K562 (cell line): ENCODE results near the gene CHRNG.

Experiments
- CBX2 ChIP-seq: fragments of 200-600 bp; sonication (generic); IDR thresholded peaks from one replicate; pipeline ENCODE4 v1.6.1; 2012; ENCODE audit warnings: mild to moderate bottlenecking, low read length, inconsistent platforms; ENCODE audit not compliant: insufficient read depth, poor library complexity, severe bottlenecking
- FOXA1 ChIP-seq: fragments of 450-650 bp; IDR thresholded peaks from 2 replicates; pipeline ENCODE4 v1.6.1; 2016; ENCODE audit warnings: mild to moderate bottlenecking, borderline replicate concordance
- HDAC2 ChIP-seq: fragments of 450-650 bp; IDR thresholded peaks from 2 replicates; pipeline ENCODE4 v1.6.1; 2016; ENCODE audit warnings: mild to moderate bottlenecking
- KLF6 ChIP-seq: fragments of 250-450 bp; sonication (Bioruptor Pico); IDR thresholded peaks from 2 replicates; pipeline ENCODE4 v1.4.0; 2020; ENCODE audit warnings: mild to moderate bottlenecking, moderate library complexity, borderline replicate concordance
- MXI1 ChIP-seq: IDR thresholded peaks from 2 replicates; pipeline ENCODE4 v1.6.1; 2011; ENCODE audit warnings: low read depth, mild to moderate bottlenecking, improper control_type of control experiment, low read length
- POLR2AphosphoS2 ChIP-seq: IDR thresholded peaks from 2 replicates; pipeline ENCODE4 v1.6.1; 2012; ENCODE audit warnings: low read length, improper control_type of control experiment
- POLR2AphosphoS5 ChIP-seq: IDR thresholded peaks from 2 replicates; pipeline ENCODE4 v1.6.1; 2011; ENCODE audit warnings: mild to moderate bottlenecking, low read depth, low read length, moderate library complexity; ENCODE audit not compliant: control insufficient read depth, insufficient read depth
- RAD21 ChIP-seq, 2 experiments: fragments of 250-450 bp in 1 of 2; fragments of 450-650 bp in 1 of 2; sonication (Bioruptor Pico) in 1 of 2; formaldehyde crosslinking in 1 of 2; IDR thresholded peaks in 1 of 2; conservative IDR thresholded peaks in 1 of 2; 2 replicates each; pipeline versions ENCODE4 v1.4.0 to v1.8.0; 2020 to 2022; ENCODE audit warnings: mild to moderate bottlenecking in 2 of 2, moderate library complexity in 1 of 2
- RFX5 ChIP-seq: IDR thresholded peaks from 2 replicates; pipeline ENCODE4 v1.6.1; 2011; ENCODE audit warnings: low read depth, mild to moderate bottlenecking, improper control_type of control experiment, low read length
- SMC3 ChIP-seq: conservative IDR thresholded peaks from 2 replicates; pipeline ENCODE4 v1.6.1; 2011; ENCODE audit warnings: low read depth, low read length, improper control_type of control experiment; ENCODE audit not compliant: insufficient read depth

GRCh38 chr2:232522623-232523401 lies 16.7 kb upstream of the CHRNG start:
- TF ChIP-seq KLF6 (CRISPR knock-in tag) (no peak), RAD21 (CRISPR knock-in tag; conservative IDR thresholded peaks at IDR 0.05 in 1 of 2, IDR thresholded peaks at IDR 0.05 in 1 of 2) (no peak), CBX2 (no peak), RFX5 (no peak), MXI1 (no peak), HDAC2 (no peak), POLR2AphosphoS2 (no peak), FOXA1 (no peak), SMC3 (no peak), POLR2AphosphoS5 (no peak)
